ENCODE measurements around the gene NFASC. TPM values are rescaled to one million over a fixed set of nuclear protein-coding genes. Genes with fewer than 3 reads are reported as not detected.

The NFASC gene
- total RNA-seq, 2 experiments from 2014 or later: not detected

DNA sequence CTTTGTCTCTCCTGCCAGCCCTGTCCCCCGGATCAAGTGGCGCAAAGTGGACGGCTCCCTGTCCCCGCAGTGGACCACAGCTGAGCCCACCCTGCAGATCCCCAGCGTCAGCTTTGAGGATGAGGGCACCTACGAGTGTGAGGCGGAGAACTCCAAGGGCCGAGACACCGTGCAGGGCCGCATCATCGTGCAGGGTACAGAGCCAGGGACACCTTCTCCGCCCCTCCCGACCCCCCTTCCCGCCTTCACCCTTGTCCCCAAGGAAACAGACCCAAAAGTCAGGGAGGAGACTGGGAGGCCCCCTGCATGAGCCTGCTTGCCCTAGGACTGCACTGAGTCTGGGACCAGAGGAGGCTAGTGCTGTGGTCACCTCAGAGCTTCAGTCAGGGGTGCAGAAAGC, 190.6 kb downstream of the NFASC start:
- ChIA-PET CTCF (ENCODE audit: unreplicated experiment) (interaction anchor here (0.6 to 2.0 kb wide), 11 partner anchors 8 to 89 kb away, joined by 3 to 9 read pairs (median 4); partner anchors contain the start of gene RBBP5), POLR2A (interaction anchor here (0.6 kb wide), 1 partner anchor 63 kb away, joined by 3 read pairs; no protein-coding TSS in a partner anchor)
- Histone ChIP-seq H3K4me2 (ENCODE audit: low read length) (no peak overlapping the region), H3K9me2 (ENCODE audit: insufficient read depth, low read length) (no peaks in the 10 kb centered on the region), H3K79me2 (ENCODE audit: insufficient read depth, low read depth, low read length) (no peaks in the 10 kb centered on the region), H3K36me3 (ENCODE audit: insufficient read depth, low read length) (no peaks in the 10 kb centered on the region), H4K20me1 (ENCODE audit: insufficient read depth, low read length) (no peaks in the 10 kb centered on the region; the same call in 1 of the 2 replicates), H3K4me1 (ENCODE audit: insufficient read depth, low read length, poor library complexity, severe bottlenecking) (no peaks in the 10 kb centered on the region), H3K4me3 (ENCODE audit: low read depth, low read length, poor library complexity, severe bottlenecking) (no peak overlapping the region), H3K27ac (ENCODE audit: low read depth, low read length, poor library complexity, severe bottlenecking) (no peak overlapping the region), H2AFZ (ENCODE audit: low read length) (no peak overlapping the region), H3K9me3 (ENCODE audit: low read length) (no peaks in the 10 kb centered on the region)
- TF ChIP-seq EZH2phosphoT487 (IDR thresholded peaks at IDR 0.05; ENCODE audit: borderline replicate concordance, low read depth, low read length): no peak
- TF ChIP-seq, protein P1, sequence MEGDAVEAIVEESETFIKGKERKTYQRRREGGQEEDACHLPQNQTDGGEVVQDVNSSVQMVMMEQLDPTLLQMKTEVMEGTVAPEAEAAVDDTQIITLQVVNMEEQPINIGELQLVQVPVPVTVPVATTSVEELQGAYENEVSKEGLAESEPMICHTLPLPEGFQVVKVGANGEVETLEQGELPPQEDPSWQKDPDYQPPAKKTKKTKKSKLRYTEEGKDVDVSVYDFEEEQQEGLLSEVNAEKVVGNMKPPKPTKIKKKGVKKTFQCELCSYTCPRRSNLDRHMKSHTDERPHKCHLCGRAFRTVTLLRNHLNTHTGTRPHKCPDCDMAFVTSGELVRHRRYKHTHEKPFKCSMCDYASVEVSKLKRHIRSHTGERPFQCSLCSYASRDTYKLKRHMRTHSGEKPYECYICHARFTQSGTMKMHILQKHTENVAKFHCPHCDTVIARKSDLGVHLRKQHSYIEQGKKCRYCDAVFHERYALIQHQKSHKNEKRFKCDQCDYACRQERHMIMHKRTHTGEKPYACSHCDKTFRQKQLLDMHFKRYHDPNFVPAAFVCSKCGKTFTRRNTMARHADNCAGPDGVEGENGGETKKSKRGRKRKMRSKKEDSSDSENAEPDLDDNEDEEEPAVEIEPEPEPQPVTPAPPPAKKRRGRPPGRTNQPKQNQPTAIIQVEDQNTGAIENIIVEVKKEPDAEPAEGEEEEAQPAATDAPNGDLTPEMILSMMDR (conservative IDR thresholded peaks at IDR 0.05; ENCODE audit: low read length): no peak
- intact Hi-C loops (cut with micrococcal nuclease; ENCODE audit: unreplicated experiment): loop anchor here (1.0 to 10.0 kb wide), 3 partner anchors 72 to 252 kb away; no protein-coding TSS in a partner anchor
- BruUV-seq (replicated peaks): no TSS peak
- DNase-seq (ENCODE audit: low spot score): no peak

DNA sequence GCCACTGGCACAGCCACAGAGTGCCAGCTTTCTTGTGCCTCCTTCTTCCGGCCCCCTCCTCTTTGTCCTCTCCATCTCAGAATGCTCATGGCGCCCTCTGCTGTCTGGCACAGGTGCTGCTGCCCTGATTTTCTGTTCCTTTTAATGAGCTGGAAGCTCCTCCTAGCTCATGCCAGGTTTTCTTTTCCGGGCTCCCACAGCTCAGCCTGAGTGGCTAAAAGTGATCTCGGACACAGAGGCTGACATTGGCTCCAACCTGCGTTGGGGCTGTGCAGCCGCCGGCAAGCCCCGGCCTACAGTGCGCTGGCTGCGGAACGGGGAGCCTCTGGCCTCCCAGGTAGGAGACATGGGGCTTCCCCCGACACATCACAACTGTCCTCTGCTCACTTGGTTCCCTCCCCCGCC, 191.0 kb downstream of the NFASC start:
- Histone ChIP-seq H3K4me3 (ENCODE audit: low read depth, low read length, poor library complexity, severe bottlenecking) (no peak overlapping the region), H3K9me2 (ENCODE audit: insufficient read depth, low read length) (no peaks in the 10 kb centered on the region), H3K4me1 (ENCODE audit: insufficient read depth, low read length, poor library complexity, severe bottlenecking) (no peaks in the 10 kb centered on the region), H3K36me3 (ENCODE audit: insufficient read depth, low read length) (no peaks in the 10 kb centered on the region), H3K4me2 (ENCODE audit: low read length) (no peak overlapping the region), H3K9me3 (ENCODE audit: low read length) (no peaks in the 10 kb centered on the region), H4K20me1 (ENCODE audit: insufficient read depth, low read length) (no peaks in the 10 kb centered on the region; the same call in 1 of the 2 replicates), H3K27ac (ENCODE audit: low read depth, low read length, poor library complexity, severe bottlenecking) (no peak overlapping the region), H2AFZ (ENCODE audit: low read length) (no peak overlapping the region), H3K79me2 (ENCODE audit: insufficient read depth, low read depth, low read length) (no peaks in the 10 kb centered on the region)
- peak; percentile 68 for DNase-seq (ENCODE audit: low spot score)
- no TSS peak for BruUV-seq (replicated peaks)
- TF ChIP-seq EZH2phosphoT487 (IDR thresholded peaks at IDR 0.05; ENCODE audit: borderline replicate concordance, low read depth, low read length): no peak
- TF ChIP-seq, protein P1 (conservative IDR thresholded peaks at IDR 0.05; ENCODE audit: low read length): peak; percentile 92
- intact Hi-C loops (cut with micrococcal nuclease; ENCODE audit: unreplicated experiment): loop anchor here (1.0 to 10.0 kb wide), 3 partner anchors 72 to 253 kb away; no protein-coding TSS in a partner anchor
- ChIA-PET CTCF (ENCODE audit: unreplicated experiment) (interaction anchor here (0.6 to 2.0 kb wide), 17 partner anchors 9 to 254 kb away, joined by 3 to 9 read pairs (median 3); partner anchors contain the start of gene RBBP5), POLR2A (interaction anchor here (0.6 kb wide), 1 partner anchor 63 kb away, joined by 3 read pairs; no protein-coding TSS in a partner anchor)

DNA sequence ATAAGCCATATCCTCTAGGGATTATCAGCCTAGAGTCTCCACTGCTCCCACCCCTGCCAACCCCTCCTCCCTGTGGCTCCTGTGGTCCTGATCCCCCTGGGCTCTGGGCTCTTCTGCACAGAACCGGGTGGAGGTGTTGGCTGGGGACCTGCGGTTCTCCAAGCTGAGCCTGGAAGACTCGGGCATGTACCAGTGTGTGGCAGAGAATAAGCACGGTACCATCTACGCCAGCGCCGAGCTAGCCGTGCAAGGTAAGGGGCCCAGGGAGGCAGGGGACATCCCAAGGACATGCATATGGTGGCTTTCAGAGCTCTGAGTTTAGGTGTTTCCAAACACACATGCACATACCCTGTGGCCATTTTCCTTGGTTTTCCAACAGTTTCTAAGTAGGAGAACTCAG, 191.7 kb downstream of the NFASC start:
- Histone ChIP-seq H3K36me3 (ENCODE audit: insufficient read depth, low read length) (no peaks in the 10 kb centered on the region), H3K4me2 (ENCODE audit: low read length) (no peak overlapping the region), H2AFZ (ENCODE audit: low read length) (no peak overlapping the region), H3K4me3 (ENCODE audit: low read depth, low read length, poor library complexity, severe bottlenecking) (no peak overlapping the region), H3K79me2 (ENCODE audit: insufficient read depth, low read depth, low read length) (no peaks in the 10 kb centered on the region), H3K27ac (ENCODE audit: low read depth, low read length, poor library complexity, severe bottlenecking) (no peak overlapping the region), H3K9me3 (ENCODE audit: low read length) (no peaks in the 10 kb centered on the region), H3K9me2 (ENCODE audit: insufficient read depth, low read length) (no peaks in the 10 kb centered on the region), H3K4me1 (ENCODE audit: insufficient read depth, low read length, poor library complexity, severe bottlenecking) (no peaks in the 10 kb centered on the region), H4K20me1 (ENCODE audit: insufficient read depth, low read length) (no peaks in the 10 kb centered on the region; the same call in 1 of the 2 replicates)
- CTCF ChIA-PET (ENCODE audit: unreplicated experiment): interaction anchor here (0.6 to 2.0 kb wide), 9 partner anchors 10 to 254 kb away, joined by 3 to 9 read pairs (median 3); no protein-coding TSS in a partner anchor
- POLR2A ChIA-PET: no interaction called here
- intact Hi-C loops (cut with micrococcal nuclease; ENCODE audit: unreplicated experiment): loop anchor here (10.0 kb wide), 1 partner anchor 192 kb away; no protein-coding TSS in a partner anchor
- no peak for DNase-seq (ENCODE audit: low spot score)
- BruUV-seq (replicated peaks): no TSS peak
- TF ChIP-seq, protein P1 (conservative IDR thresholded peaks at IDR 0.05; ENCODE audit: low read length): no peak
- no peak for TF ChIP-seq EZH2phosphoT487 (IDR thresholded peaks at IDR 0.05; ENCODE audit: borderline replicate concordance, low read depth, low read length)
